OCI-LY3 (cell line): ENCODE results near the gene HOTAIR.

ENCODE experiments used
- H2AFZ ChIP-seq: fragments of 200-600, 300-600 bp; shearing (Covaris generic); 2 replicates; pipeline ENCODE4 v1.6.0; 2014; ENCODE audit warnings: antibody characterized with exemption, low read depth, low read length
- H3K27ac ChIP-seq: fragments of 200-600, 300-600 bp; sonication (generic); 2 replicates; pipeline ENCODE4 v1.5.1; 2014; ENCODE audit warnings: mild to moderate bottlenecking, low read length, moderate library complexity, mixed read lengths
- H3K27me3 ChIP-seq: fragments of 200-600, 300-600 bp; sonication (generic); 2 replicates; pipeline ENCODE4 v1.6.1; 2014; ENCODE audit warnings: low read depth, low read length, mixed read lengths
- H3K36me3 ChIP-seq: fragments of 200-600, 300-600 bp; sonication (generic); replicated peaks from 2 replicates; pipeline ENCODE3; 2014; ENCODE audit warnings: low read depth, low read length, mixed read lengths
- H3K4me1 ChIP-seq: fragments of 300-600, 200-600 bp; sonication (generic); 2 replicates; pipeline ENCODE4 v1.6.1; 2014; ENCODE audit warnings: low read length, mixed read lengths
- H3K4me2 ChIP-seq: fragments of 200-600, 300-600 bp; sonication (generic); 2 replicates; pipeline ENCODE4 v1.6.1; 2014; ENCODE audit warnings: low read length, mixed read lengths
- H3K4me3 ChIP-seq: fragments of 300-600, 200-600 bp; sonication (generic); 2 replicates; pipeline ENCODE4 v1.5.1; 2014; ENCODE audit warnings: antibody characterized with exemption, mild to moderate bottlenecking, low read length, moderate library complexity
- H3K79me2 ChIP-seq: fragments of 300-600, 200-600 bp; shearing (Covaris generic); 2 replicates; pipeline ENCODE4 v1.6.1; 2014; ENCODE audit warnings: mild to moderate bottlenecking, low read length, mixed read lengths
- H3K9ac ChIP-seq: fragments of 300-600, 200-600 bp; shearing (Covaris generic); 2 replicates; pipeline ENCODE4 v1.6.0; 2014; ENCODE audit warnings: mild to moderate bottlenecking, low read length, moderate library complexity
- H3K9me3 ChIP-seq: fragments of 200-600, 300-600 bp; shearing (Covaris generic); 2 replicates; pipeline ENCODE4 v1.6.1; 2014; ENCODE audit warnings: low read length, mixed read lengths; ENCODE audit not compliant: insufficient read depth
- H4K20me1 ChIP-seq: fragments of 200-600, 300-600 bp; sonication (generic); 2 replicates; pipeline ENCODE4 v1.6.1; 2016; ENCODE audit warnings: low read length, mixed read lengths; ENCODE audit not compliant: insufficient read depth
- CTCF ChIP-seq: fragments of 200-600, 300-600 bp; sonication (generic); IDR thresholded peaks from 2 replicates; pipeline ENCODE4 v1.5.1; 2014; ENCODE audit warnings: antibody characterized with exemption, low read length, low read depth
- EZH2phosphoT487 ChIP-seq: fragments of 200-600 bp; shearing (Covaris generic); IDR thresholded peaks from 2 replicates; pipeline ENCODE4 v1.6.1; 2018; ENCODE audit warnings: antibody characterized with exemption, mixed run types, low read depth

Gene HOTAIR

GRCh38 chr12:53997204-53998109, 22.7 kb upstream of the HOTAIR start:
- no peak overlapping the region for H2AFZ ChIP-seq

GRCh38 chr12:53996240-53997203, 21.8 kb upstream of the HOTAIR start:
- peak overlapping the region; percentile 98 for H3K9ac ChIP-seq
- H3K4me3 ChIP-seq = peak overlapping the region; percentile 90

More at GRCh38 chr12:53997204-53998109, 22.7 kb upstream of the HOTAIR start:
- Histone ChIP-seq H3K4me3 (no peak overlapping the region), H3K9ac (no peak overlapping the region), H3K4me2 (no peak overlapping the region), H3K79me2 (no peaks in the 10 kb centered on the region), H3K27ac (no peak overlapping the region), H3K36me3 (no peaks in the 10 kb centered on the region), H3K9me3 (no peaks in the 10 kb centered on the region), H4K20me1 (no peaks in the 10 kb centered on the region), H3K27me3 (no peaks in the 10 kb centered on the region; the same call in 1 of the 2 replicates), H3K4me1 (peaks cover 22% of the 10 kb centered on the region)
- no peak for TF ChIP-seq EZH2phosphoT487
- TF ChIP-seq CTCF = no peak

GRCh38 chr12:53995378-53996239, 20.9 kb upstream of the HOTAIR start:
- H3K27ac ChIP-seq = peak overlapping the region; percentile 70
- H3K4me2 ChIP-seq = peak overlapping the region; percentile 95
- peak overlapping the region; percentile 90 for H3K4me3 ChIP-seq
- H3K27me3 ChIP-seq = 0 out of 2 replicates have a peak, but pooled peaks cover 6% of the 10 kb centered on the region
- no peaks in the 10 kb centered on the region for H3K36me3 ChIP-seq
- H3K4me1 ChIP-seq = peaks cover 40% of the 10 kb centered on the region
- no peaks in the 10 kb centered on the region for H3K9me3 ChIP-seq
- peak overlapping the region; percentile 79 for H2AFZ ChIP-seq
- TF ChIP-seq CTCF = no peak
- no peak for TF ChIP-seq EZH2phosphoT487
- no peaks in the 10 kb centered on the region for H4K20me1 ChIP-seq
- H3K9ac ChIP-seq = peak overlapping the region; percentile 98
- no peaks in the 10 kb centered on the region for H3K79me2 ChIP-seq

More at GRCh38 chr12:53996240-53997203, 21.8 kb upstream of the HOTAIR start:
- Histone ChIP-seq H3K79me2 (no peaks in the 10 kb centered on the region), H3K4me2 (peak overlapping the region; percentile 95), H4K20me1 (no peaks in the 10 kb centered on the region), H3K9me3 (no peaks in the 10 kb centered on the region), H3K27me3 (no peaks in the 10 kb centered on the region), H3K27ac (peak overlapping the region; percentile 70), H2AFZ (peak overlapping the region; percentile 79), H3K4me1 (peaks cover 31% of the 10 kb centered on the region), H3K36me3 (no peaks in the 10 kb centered on the region)
- TF ChIP-seq EZH2phosphoT487 (no peak), CTCF (no peak)
